ENCODE measurements around the gene DSCAM. TPM values are rescaled to one million over a fixed set of nuclear protein-coding genes. Genes with fewer than 3 reads are reported as not detected.

DSCAM gene
- total and polyA plus RNA-seq, 2 experiments from 2014 or later, result 0.07 TPM; not detected in 1

DNA sequence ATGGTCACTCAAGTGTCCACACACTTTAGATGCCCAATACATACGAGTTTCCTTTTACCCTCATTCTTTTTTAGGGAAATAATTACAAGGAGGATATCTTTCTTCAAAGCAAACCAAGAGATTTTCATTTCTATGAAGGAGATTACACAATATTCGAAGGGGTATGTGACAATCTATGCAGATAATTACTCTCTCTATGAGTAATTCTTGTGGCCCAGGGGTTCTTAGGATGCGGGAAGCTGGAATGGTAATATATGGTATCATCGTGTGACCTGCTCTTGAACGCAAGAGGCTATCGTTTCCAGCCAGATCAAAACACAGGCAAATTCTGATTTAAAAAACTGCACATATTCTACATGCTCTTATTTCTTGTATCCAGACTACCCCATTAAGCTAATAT is 14.6 kb downstream of the DSCAM start:
- H3K36me3 ChIP-seq (ENCODE audit: insufficient read depth), result no peaks in the 10 kb centered on the region
- H4K20me1 ChIP-seq (replicated peaks; ENCODE audit: insufficient read depth), result no peaks in the 10 kb centered on the region
- no peaks in the 10 kb centered on the region for H3K4me1 ChIP-seq (ENCODE audit: insufficient read depth)
- H3K4me3 Mint-ChIP-seq, result no peak overlapping the region
- H3K4me1 Mint-ChIP-seq, result no peaks in the 10 kb centered on the region
- no peak for TF ChIP-seq ZNF114 (CRISPR knock-in tag; IDR thresholded peaks at IDR 0.05)
- no peak for TF ChIP-seq NANOG (IDR thresholded peaks at IDR 0.05; ENCODE audit: borderline replicate concordance)
- TF ChIP-seq EZH2 (IDR thresholded peaks at IDR 0.05; ENCODE audit: low read depth, unreplicated experiment), result no peak
- TF ChIP-seq CREB1 (CRISPR knock-in tag; IDR thresholded peaks at IDR 0.05; ENCODE audit: low read depth), result no peak
- TF ChIP-seq EZH2phosphoT487 (IDR thresholded peaks at IDR 0.05; ENCODE audit: unreplicated experiment), result no peak
- TF ChIP-seq ZNF331 (CRISPR knock-in tag; IDR thresholded peaks at IDR 0.05; ENCODE audit: low read depth), result no peak
- no peak for TF ChIP-seq JUNB (IDR thresholded peaks at IDR 0.05; ENCODE audit: unreplicated experiment)
- no peak for TF ChIP-seq ETS1 (IDR thresholded peaks at IDR 0.05)
- no peak for TF ChIP-seq STAT1 (IDR thresholded peaks at IDR 0.05; ENCODE audit: unreplicated experiment)
- TF ChIP-seq, protein P1, sequence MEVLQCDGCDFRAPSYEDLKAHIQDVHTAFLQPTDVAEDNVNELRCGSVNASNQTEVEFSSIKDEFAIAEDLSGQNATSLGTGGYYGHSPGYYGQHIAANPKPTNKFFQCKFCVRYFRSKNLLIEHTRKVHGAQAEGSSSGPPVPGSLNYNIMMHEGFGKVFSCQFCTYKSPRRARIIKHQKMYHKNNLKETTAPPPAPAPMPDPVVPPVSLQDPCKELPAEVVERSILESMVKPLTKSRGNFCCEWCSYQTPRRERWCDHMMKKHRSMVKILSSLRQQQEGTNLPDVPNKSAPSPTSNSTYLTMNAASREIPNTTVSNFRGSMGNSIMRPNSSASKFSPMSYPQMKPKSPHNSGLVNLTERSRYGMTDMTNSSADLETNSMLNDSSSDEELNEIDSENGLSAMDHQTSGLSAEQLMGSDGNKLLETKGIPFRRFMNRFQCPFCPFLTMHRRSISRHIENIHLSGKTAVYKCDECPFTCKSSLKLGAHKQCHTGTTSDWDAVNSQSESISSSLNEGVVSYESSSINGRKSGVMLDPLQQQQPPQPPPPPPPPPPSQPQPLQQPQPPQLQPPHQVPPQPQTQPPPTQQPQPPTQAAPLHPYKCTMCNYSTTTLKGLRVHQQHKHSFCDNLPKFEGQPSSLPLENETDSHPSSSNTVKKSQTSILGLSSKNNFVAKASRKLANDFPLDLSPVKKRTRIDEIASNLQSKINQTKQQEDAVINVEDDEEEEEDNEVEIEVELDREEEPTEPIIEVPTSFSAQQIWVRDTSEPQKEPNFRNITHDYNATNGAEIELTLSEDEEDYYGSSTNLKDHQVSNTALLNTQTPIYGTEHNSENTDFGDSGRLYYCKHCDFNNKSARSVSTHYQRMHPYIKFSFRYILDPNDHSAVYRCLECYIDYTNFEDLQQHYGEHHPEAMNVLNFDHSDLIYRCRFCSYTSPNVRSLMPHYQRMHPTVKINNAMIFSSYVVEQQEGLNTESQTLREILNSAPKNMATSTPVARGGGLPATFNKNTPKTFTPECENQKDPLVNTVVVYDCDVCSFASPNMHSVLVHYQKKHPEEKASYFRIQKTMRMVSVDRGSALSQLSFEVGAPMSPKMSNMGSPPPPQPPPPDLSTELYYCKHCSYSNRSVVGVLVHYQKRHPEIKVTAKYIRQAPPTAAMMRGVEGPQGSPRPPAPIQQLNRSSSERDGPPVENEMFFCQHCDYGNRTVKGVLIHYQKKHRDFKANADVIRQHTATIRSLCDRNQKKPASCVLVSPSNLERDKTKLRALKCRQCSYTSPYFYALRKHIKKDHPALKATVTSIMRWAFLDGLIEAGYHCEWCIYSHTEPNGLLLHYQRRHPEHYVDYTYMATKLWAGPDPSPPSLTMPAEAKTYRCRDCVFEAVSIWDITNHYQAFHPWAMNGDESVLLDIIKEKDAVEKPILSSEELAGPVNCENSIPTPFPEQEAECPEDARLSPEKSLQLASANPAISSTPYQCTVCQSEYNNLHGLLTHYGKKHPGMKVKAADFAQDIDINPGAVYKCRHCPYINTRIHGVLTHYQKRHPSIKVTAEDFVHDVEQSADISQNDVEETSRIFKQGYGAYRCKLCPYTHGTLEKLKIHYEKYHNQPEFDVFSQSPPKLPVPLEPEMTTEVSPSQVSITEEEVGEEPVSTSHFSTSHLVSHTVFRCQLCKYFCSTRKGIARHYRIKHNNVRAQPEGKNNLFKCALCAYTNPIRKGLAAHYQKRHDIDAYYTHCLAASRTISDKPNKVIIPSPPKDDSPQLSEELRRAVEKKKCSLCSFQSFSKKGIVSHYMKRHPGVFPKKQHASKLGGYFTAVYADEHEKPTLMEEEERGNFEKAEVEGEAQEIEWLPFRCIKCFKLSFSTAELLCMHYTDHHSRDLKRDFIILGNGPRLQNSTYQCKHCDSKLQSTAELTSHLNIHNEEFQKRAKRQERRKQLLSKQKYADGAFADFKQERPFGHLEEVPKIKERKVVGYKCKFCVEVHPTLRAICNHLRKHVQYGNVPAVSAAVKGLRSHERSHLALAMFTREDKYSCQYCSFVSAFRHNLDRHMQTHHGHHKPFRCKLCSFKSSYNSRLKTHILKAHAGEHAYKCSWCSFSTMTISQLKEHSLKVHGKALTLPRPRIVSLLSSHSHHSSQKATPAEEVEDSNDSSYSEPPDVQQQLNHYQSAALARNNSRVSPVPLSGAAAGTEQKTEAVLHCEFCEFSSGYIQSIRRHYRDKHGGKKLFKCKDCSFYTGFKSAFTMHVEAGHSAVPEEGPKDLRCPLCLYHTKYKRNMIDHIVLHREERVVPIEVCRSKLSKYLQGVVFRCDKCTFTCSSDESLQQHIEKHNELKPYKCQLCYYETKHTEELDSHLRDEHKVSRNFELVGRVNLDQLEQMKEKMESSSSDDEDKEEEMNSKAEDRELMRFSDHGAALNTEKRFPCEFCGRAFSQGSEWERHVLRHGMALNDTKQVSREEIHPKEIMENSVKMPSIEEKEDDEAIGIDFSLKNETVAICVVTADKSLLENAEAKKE (CRISPR knock-in tag; IDR thresholded peaks at IDR 0.05), result no peak
- TF ChIP-seq, protein P2, sequence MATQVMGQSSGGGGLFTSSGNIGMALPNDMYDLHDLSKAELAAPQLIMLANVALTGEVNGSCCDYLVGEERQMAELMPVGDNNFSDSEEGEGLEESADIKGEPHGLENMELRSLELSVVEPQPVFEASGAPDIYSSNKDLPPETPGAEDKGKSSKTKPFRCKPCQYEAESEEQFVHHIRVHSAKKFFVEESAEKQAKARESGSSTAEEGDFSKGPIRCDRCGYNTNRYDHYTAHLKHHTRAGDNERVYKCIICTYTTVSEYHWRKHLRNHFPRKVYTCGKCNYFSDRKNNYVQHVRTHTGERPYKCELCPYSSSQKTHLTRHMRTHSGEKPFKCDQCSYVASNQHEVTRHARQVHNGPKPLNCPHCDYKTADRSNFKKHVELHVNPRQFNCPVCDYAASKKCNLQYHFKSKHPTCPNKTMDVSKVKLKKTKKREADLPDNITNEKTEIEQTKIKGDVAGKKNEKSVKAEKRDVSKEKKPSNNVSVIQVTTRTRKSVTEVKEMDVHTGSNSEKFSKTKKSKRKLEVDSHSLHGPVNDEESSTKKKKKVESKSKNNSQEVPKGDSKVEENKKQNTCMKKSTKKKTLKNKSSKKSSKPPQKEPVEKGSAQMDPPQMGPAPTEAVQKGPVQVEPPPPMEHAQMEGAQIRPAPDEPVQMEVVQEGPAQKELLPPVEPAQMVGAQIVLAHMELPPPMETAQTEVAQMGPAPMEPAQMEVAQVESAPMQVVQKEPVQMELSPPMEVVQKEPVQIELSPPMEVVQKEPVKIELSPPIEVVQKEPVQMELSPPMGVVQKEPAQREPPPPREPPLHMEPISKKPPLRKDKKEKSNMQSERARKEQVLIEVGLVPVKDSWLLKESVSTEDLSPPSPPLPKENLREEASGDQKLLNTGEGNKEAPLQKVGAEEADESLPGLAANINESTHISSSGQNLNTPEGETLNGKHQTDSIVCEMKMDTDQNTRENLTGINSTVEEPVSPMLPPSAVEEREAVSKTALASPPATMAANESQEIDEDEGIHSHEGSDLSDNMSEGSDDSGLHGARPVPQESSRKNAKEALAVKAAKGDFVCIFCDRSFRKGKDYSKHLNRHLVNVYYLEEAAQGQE (IDR thresholded peaks at IDR 0.05; ENCODE audit: unreplicated experiment), result no peak
- TF ChIP-seq POLR2AphosphoS5 (IDR thresholded peaks at IDR 0.05; ENCODE audit: low read depth), result no peak
- TF ChIP-seq, protein P3, sequence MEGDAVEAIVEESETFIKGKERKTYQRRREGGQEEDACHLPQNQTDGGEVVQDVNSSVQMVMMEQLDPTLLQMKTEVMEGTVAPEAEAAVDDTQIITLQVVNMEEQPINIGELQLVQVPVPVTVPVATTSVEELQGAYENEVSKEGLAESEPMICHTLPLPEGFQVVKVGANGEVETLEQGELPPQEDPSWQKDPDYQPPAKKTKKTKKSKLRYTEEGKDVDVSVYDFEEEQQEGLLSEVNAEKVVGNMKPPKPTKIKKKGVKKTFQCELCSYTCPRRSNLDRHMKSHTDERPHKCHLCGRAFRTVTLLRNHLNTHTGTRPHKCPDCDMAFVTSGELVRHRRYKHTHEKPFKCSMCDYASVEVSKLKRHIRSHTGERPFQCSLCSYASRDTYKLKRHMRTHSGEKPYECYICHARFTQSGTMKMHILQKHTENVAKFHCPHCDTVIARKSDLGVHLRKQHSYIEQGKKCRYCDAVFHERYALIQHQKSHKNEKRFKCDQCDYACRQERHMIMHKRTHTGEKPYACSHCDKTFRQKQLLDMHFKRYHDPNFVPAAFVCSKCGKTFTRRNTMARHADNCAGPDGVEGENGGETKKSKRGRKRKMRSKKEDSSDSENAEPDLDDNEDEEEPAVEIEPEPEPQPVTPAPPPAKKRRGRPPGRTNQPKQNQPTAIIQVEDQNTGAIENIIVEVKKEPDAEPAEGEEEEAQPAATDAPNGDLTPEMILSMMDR (conservative IDR thresholded peaks at IDR 0.05; ENCODE audit: low read depth in 2 of 2), result no peak
- no peaks in the 10 kb centered on the region for H3K9me2 ChIP-seq (ENCODE audit: insufficient read depth)
- no peak overlapping the region for H3K27ac Mint-ChIP-seq
- no peaks in the 10 kb centered on the region for H3F3A ChIP-seq (replicated peaks; ENCODE audit: low read depth)
- H3K27me3 Mint-ChIP-seq (ENCODE audit: insufficient read depth, low read depth, poor library complexity), result peaks cover 3% of the 10 kb centered on the region
- no peak overlapping the region for H3K4me2 ChIP-seq
- no peaks in the 10 kb centered on the region for H3K27me3 ChIP-seq (ENCODE audit: insufficient read depth)
- H3K9me3 Mint-ChIP-seq, result peaks cover 88% of the 10 kb centered on the region
- peaks cover 16% of the 10 kb centered on the region; the same call in 2 of the 3 replicates for H3K36me3 Mint-ChIP-seq (ENCODE audit: low read depth)
- no peak overlapping the region for H3K4me3 ChIP-seq
- no peak overlapping the region for H2AFZ ChIP-seq
- no peak overlapping the region for H3K27ac ChIP-seq (ENCODE audit: low read depth)
- H3K79me2 ChIP-seq (replicated peaks; ENCODE audit: insufficient read depth), result no peaks in the 10 kb centered on the region
- ATAC-seq, result no peak
- no peak for DNase-seq (ENCODE audit: low spot score)

All from GM23338 (cell line).